Stimulated activated CD4-positive, alpha-beta T cell treated with anti-CD3 and anti-CD28 coated beads, Interleukin-2, amount 100 ng/mL, for 48 hours (primary cell): ENCODE results near the gene PIK3R2.

ENCODE experiments used
- DNase-seq, 2 donors: peaks; one replicate each; pipeline ENCODE4 v3.0.0-alpha.2; 2020

Gene PIK3R2

DNA sequence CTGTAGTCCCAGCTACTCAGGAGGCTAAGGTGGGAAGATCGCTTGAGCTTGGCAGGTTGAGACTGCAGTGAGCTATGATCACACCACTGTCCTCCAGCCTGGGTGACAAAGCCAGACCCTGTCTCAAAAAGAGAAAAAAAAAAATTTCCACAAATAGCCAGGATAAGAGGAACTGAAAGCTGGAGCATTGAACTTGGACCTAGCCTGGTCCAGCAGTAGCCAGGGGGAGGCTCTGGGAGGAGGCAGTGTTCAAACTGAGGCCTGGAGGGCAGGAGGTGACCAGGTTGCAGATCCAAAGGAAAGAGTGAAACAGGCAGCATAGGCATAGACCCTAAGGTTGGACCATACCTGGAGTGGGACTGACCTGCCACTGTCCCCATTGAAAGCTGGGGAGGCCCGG, 26.9 kb upstream of the PIK3R2 start:
- DNase-seq: no peak

DNA sequence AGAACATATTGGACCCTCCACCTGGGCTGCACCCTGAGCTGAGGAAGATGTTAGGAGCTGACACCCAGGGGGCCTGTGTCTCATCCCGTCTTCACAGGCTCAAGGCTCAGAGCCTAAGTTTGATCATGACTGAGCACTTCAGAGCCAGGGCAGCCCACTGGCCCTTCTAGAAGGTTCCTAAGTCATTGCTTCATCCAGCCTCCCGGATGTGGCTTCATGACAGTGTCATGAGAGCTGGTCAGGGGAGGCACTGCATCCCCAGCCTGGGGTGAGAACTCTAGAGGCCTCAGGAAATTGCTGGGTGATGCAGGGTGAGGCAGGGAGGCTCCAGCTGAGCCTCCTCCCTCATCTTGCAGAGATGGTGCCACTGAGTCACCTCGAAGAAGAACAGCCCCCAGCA, 24.9 kb upstream of the PIK3R2 start:
- no peak for DNase-seq

DNA sequence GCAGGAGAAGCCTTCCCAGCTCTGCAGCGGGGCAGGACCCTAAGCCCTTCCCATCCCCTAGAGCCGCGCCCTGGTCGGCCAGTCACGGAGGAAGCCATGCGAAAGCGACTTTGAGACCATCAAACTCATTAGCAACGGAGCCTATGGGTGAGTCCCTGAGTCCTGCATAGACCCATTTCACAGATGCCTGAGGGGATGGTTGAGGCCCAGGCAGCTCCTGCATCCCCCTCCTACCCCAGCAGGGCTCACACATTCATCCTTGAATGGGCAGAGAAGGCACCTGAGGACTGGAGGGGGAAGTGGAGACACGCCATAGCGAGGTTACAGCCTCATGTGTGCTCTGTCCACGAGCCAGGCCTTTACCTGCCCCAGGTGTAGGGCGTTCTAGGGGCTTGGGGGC, 24.2 kb upstream of the PIK3R2 start:
- no peak for DNase-seq

DNA sequence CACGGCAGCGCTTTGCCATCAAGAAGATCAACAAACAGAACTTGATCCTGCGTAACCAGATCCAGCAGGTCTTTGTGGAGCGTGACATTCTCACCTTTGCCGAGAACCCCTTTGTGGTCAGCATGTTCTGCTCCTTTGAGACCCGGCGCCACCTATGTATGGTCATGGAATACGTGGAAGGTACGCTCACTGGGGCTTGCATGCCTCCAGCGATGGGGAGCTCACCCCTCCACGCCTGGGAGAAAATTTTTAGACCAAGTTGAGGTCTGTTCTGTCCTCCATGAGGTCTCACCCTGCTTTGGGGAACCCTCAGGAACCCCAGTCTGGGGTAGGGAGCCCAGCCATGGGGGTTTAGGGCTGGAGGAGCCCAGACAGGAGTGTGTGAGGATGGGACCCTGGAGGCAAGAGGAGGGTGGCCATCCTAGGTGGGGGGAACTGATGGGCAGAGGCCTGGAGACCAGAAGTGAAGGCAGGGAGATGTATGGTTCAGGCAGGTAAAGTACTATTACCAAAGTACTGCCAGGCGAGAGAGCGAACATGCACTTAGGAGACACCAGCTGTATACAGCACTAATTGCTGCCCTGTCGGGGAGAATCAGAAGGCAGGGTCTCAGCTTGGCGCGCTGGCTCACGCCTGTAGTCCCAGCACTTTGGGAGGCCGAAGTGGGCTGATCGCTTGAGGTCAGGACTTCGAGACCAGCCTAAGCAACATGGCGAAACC, 22.3 kb upstream of the PIK3R2 start:
- no peak for DNase-seq

GRCh38 chr19:18131841-18132596, 20.9 kb upstream of the PIK3R2 start:
- DNase-seq: no peak

- no peak for DNase-seq
Measured at GRCh38 chr19:18135712-18136584, 17.0 kb upstream of the PIK3R2 start.

GRCh38 chr19:18137242-18137641, 15.7 kb upstream of the PIK3R2 start:
- DNase-seq: no peak

DNA sequence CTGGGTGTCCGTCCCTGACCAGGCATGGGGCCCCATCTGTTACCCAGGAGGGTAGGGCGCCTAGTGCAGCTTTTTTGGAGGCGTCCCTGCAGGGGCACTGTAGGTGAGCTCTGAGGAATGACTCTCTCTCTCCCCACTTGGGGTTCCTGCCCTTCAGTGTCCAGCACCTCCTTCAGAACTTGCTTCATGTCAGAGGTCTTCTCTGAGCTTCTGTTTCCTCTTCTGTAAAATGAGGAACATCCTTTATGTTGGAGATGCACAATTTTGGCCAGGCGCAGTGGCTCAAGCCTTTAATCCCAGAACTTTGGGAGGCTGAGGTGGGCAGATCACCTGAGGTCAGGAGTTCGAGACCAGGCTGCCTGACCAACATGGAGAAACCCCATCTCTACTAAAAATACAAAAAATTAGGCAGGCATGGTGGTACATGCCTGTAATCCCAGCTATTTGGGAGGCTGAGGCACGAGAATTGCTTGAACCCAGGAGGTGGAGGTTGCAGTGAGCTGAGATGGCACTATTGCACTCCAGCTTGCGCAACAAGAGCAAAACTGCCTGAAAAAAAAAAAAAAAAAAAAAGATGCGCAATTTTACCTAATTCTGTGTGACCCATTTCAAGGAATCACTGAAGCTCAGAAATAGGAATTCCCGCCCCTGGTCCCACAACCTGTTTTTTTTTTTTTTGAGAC, 15.2 kb upstream of the PIK3R2 start:
- DNase-seq: no peak

GRCh38 chr19:18140473-18140872, 12.5 kb upstream of the PIK3R2 start:
- no peak for DNase-seq

DNA sequence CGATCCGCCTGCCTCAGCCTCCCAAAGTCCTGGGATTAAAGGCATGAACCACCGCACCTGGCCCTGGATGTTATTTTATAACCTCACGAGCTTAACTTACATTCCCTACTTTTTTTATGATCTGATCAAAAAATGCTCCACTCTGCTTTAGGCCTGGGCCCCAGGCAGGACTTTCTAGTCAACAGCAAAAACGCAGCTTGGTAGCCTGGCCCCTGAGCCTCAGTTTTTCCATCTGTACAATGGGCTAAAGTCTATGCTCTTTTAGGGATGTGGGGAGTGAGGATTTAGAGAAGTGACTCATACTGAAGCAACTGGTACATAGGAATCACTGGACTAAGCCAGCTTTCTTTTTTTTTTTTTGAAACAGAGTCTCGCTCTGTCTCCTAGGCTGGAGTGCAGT, 11.9 kb upstream of the PIK3R2 start:
- DNase-seq: no peak

DNA sequence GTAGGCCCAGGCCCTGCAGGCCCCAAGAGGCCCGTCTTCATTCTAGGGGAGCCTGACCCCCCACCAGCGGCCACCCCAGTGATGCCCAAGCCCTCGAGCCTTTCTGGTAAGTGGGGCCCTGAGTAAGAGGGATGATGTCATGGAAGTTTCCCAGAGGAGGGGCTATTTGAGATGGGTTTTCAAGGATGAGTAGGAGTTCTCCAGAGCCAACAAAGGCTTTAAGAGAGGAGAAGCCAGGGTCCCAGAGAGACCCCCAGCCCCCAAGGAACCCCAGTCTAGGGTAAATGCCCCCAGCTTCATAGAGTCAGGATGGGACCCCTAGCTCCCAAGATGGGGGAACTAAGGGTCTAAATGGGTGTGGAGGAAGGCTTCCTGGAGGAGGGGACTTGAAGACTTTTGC, 9.1 kb upstream of the PIK3R2 start:
- no peak for DNase-seq

DNA sequence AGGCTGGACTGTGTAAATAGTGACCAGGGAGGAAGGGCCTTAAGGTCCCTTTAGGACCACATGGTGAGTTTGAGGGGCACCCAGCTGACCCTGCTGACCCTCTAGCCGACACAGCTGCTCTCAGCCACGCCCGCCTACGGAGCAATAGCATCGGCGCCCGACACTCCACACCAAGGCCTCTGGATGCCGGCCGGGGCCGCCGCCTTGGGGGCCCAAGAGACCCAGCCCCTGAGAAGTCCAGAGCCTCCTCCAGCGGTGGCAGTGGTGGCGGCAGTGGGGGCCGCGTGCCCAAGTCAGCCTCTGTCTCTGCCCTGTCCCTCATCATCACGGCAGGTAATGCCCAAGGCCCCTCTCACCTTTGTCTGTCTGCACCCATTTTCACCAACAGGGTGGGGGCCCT, 8.6 kb upstream of the PIK3R2 start:
- no peak for DNase-seq

DNA sequence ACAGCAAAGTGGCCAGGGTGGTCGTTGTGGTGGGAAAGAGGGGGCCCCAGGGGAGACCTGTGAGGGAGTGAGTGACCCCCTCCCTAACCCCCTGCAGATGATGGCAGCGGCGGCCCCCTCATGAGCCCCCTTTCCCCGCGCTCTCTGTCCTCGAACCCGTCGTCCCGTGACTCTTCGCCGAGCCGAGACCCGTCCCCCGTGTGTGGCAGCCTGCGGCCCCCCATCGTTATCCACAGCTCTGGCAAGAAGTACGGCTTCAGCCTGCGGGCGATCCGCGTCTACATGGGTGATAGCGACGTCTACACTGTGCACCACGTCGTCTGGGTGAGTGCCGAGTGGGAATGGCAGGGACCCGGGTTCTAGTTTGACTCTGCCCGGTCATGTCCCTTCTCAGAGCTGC, 8.1 kb upstream of the PIK3R2 start:
- DNase-seq: no peak

GRCh38 chr19:18145391-18145999, 7.5 kb upstream of the PIK3R2 start:
- no peak for DNase-seq

GRCh38 chr19:18147396-18147795, 5.6 kb upstream of the PIK3R2 start:
- DNase-seq: no peak

DNA sequence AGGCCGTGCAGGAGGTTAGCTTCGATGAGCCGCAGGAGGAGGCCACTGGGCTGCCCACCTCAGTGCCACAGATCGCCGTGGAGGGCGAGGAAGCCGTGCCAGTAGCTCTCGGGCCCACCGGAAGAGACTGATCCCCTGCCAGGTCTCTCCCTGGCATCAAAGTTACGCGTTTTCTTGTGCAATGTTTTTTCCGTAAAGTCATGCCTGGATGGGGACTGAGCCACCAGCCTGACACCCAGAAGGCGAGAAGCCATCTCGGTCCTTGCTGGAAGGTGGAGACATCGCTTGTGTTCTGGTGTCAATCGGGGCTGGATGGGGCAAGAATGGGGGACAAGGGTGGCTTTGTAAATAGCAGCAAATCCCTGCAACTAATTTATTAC, 3.4 kb upstream of the PIK3R2 start:
- no peak for DNase-seq

- DNase-seq: no peak
Measured at GRCh38 chr19:18150776-18151624, 2.0 kb upstream of the PIK3R2 start.

DNA sequence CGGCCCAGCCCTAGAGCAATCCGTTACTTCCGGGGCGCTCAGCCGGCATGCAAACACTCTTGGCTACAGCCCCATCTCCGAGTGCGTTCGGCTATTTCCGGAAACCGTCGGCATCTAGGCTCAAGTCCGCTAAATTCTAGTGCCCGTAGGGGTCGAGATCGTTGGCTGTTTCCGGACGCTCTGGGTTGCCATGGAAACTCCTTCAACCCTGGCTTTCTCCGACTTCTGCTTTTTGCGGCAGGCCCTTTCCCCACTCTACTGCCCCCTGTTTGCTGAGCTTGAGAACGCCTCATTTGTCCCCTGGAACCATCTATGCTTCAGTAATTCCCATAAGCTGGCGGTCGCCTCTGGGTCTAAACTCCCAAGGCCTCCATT, 534 bp upstream of the PIK3R2 start:
- peak; percentile 98 to 99 for DNase-seq

- DNase-seq: peak in 1 of 2 donors; percentile 21
Measured at GRCh38 chr19:18153556-18154134, 682 bp downstream of the PIK3R2 start.

DNA sequence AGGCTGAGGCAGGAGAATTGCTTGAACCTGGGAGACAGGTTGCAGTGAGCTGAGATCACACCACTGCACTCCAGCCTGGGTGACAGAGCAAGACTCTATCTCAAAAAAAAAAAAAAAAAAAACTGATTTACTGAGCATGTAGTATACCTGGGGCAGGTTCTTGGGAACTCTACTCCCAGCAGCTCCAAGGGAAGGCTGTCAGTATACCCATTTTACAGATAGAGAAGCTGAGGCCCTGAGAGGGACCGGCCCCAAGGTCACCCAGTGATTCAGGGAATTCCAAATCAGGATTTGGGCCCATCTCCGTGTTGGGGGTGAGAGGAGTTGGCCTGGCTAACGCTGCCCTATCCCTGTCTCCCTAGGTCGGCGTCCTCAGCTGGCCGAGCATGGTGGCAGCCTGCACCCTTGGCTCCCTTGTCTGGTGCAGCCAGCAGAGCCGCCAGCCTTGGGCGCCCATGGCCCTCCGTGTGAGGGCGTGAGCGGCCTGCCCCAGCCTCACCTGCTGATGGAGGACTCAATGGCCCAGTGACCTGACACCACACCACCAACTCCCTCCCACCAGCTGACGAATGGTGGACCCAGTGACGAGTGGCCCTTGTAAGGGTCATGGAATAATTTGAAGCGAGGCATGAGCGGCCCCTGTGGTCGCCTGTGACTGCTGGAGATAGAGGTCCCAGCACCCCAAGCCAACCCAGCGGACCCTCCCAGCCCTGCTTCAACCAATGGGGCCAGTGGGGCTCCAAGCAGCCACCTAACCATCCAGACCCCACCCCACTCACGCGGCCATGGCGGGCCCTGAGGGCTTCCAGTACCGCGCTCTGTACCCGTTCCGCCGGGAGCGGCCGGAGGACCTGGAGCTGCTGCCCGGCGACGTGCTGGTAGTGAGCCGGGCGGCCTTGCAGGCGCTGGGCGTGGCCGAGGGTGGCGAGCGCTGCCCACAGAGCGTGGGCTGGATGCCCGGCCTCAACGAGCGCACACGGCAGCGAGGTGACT, 2.4 kb downstream of the PIK3R2 start:
- no peak for DNase-seq
